SK-N-SH (cell line): ENCODE measurements around the gene KLHL22. TPM values are rescaled to one million over a fixed set of nuclear protein-coding genes. Genes with fewer than 3 reads are reported as not detected.

Experiments used
- CTCF ChIA-PET: fragments of 300-600, 350-600 bp; formaldehyde crosslinking; extraction: SDS; loops from one replicate; lab custom pipeline; 2021; lab: Yijun Ruan, JAX
- POLR2A ChIA-PET: fragments of 350-600 bp; sonication (Branson Sonifier 250); formaldehyde crosslinking; extraction: SDS; loops from one replicate; lab custom pipeline; 2020; ENCODE audit warnings: antibody characterized with exemption, inconsistent platforms; lab: Yijun Ruan, JAX
- DNase-seq: peaks from one replicate; pipeline ENCODE4 v3.0.0; 2012
- H2AFZ ChIP-seq: fragments of 200-600 bp; sonication (generic); 2 replicates; pipeline ENCODE4 v1.8.1; 2016; ENCODE audit warnings: antibody characterized with exemption, mild to moderate bottlenecking, low read depth
- H3F3A ChIP-seq: fragments of 200-600 bp; sonication (generic); replicated peaks from 2 replicates; pipeline ENCODE3; 2016; ENCODE audit warnings: antibody characterized with exemption, mild to moderate bottlenecking; ENCODE audit not compliant: insufficient read depth
- H3K27ac ChIP-seq, 2 experiments: fragments of 200-500 bp in 1 of 2; fragments of 200-600 bp in 1 of 2; sonication (Bioruptor generic) in 1 of 2; sonication (generic), shearing (Covaris generic) in 1 of 2; 2 replicates each; pipeline versions ENCODE4 v1.5.1 to v1.6.1; 2014 to 2016; ENCODE audit warnings: low read depth in 2 of 2, inconsistent platforms in 1 of 2, low read length in 1 of 2, mild to moderate bottlenecking in 1 of 2, mixed read lengths in 1 of 2
- H3K27me3 ChIP-seq: fragments of 200-600 bp; sonication (generic), shearing (Covaris generic); 2 replicates; pipeline ENCODE4 v1.6.1; 2016; ENCODE audit warnings: mixed run types; ENCODE audit not compliant: insufficient read depth
- H3K36me3 ChIP-seq, 2 experiments: fragments of 200-500 bp in 1 of 2; fragments of 200-600 bp in 1 of 2; sonication (Bioruptor generic) in 1 of 2; sonication (generic) in 1 of 2; replicated peaks in 1 of 2; 2 replicates each; pipeline versions ENCODE3 to v1.5.1; 2014 to 2016; ENCODE audit warnings: low read length in 1 of 2, mild to moderate bottlenecking in 1 of 2; ENCODE audit not compliant: insufficient read depth in 2 of 2, control insufficient read depth in 1 of 2
- H3K4me1 ChIP-seq, 2 experiments: fragments of 200-500 bp in 1 of 2; fragments of 200-600 bp in 1 of 2; sonication (Bioruptor generic) in 1 of 2; sonication (generic), shearing (Covaris generic) in 1 of 2; 2 replicates each; pipeline versions ENCODE4 v1.5.1 to v1.6.1; 2014 to 2016; ENCODE audit warnings: low read depth in 1 of 2, low read length in 1 of 2, mixed run types in 1 of 2; ENCODE audit not compliant: insufficient read depth in 2 of 2, control insufficient read depth in 1 of 2
- H3K4me2 ChIP-seq: fragments of 200-600 bp; sonication (generic), shearing (Covaris generic); 2 replicates; pipeline ENCODE4 v1.6.1; 2017; ENCODE audit warnings: mixed run types
- H3K4me3 ChIP-seq, 2 experiments: fragments of 200-500 bp in 1 of 2; fragments of 200-600 bp in 1 of 2; sonication (Bioruptor generic) in 1 of 2; sonication (generic), shearing (Covaris generic) in 1 of 2; 2 replicates each; pipeline versions ENCODE4 v1.5.1 to v1.8.1; 2014 to 2016; ENCODE audit warnings: low read depth in 2 of 2, inconsistent platforms in 1 of 2, low read length in 1 of 2, mild to moderate bottlenecking in 1 of 2, mixed read lengths in 1 of 2, moderate library complexity in 1 of 2
- H3K79me2 ChIP-seq: fragments of 200-600 bp; sonication (generic); 2 replicates; pipeline ENCODE4 v1.8.1; 2017; ENCODE audit warnings: mild to moderate bottlenecking; ENCODE audit not compliant: insufficient read depth
- H3K9ac ChIP-seq: fragments of 200-600 bp; sonication (generic); 2 replicates; pipeline ENCODE4 v1.6.1; 2017; ENCODE audit warnings: mixed run types
- H3K9me2 ChIP-seq: fragments of 200-600 bp; sonication (generic); 2 replicates; pipeline ENCODE4 v1.6.1; 2017; ENCODE audit warnings: mixed run types
- H3K9me3 ChIP-seq: fragments of 200-600 bp; sonication (generic); 2 replicates; pipeline ENCODE4 v1.6.1; 2017; ENCODE audit warnings: mixed run types, mild to moderate bottlenecking, moderate library complexity
- H4K20me1 ChIP-seq: fragments of 200-600 bp; sonication (generic); 2 replicates; pipeline ENCODE4 v1.6.1; 2017; ENCODE audit warnings: mild to moderate bottlenecking, mixed run types; ENCODE audit not compliant: insufficient read depth
- EZH2phosphoT487 ChIP-seq: fragments of 200-600 bp; sonication (generic); IDR thresholded peaks from 2 replicates; pipeline ENCODE4 v1.6.1; 2017; ENCODE audit warnings: low read depth, mixed run types, mild to moderate bottlenecking, antibody characterized with exemption, moderate library complexity, borderline replicate concordance
- FOSL2 ChIP-seq: IDR thresholded peaks from 2 replicates; pipeline ENCODE4 v1.4.0; 2012; ENCODE audit warnings: low read depth, mild to moderate bottlenecking, moderate library complexity, borderline replicate concordance
- FOXJ3 ChIP-seq: sonication (generic); formaldehyde crosslinking; IDR thresholded peaks from 2 replicates; pipeline ENCODE4 v1.5.1; 2020; ENCODE audit warnings: mild to moderate bottlenecking, missing genetic modification reagents
- FOXM1 ChIP-seq: IDR thresholded peaks from 2 replicates; pipeline ENCODE4 v1.4.0; 2012; ENCODE audit warnings: low read depth, mild to moderate bottlenecking
- GATA2 ChIP-seq: sonication (generic); formaldehyde crosslinking; IDR thresholded peaks from 2 replicates; pipeline ENCODE4 v1.5.0; 2020; ENCODE audit warnings: mild to moderate bottlenecking, missing genetic modification reagents
- IRF3 ChIP-seq: fragments of 150-350 bp; IDR thresholded peaks from 2 replicates; pipeline ENCODE4 v1.6.1; 2016; ENCODE audit warnings: mild to moderate bottlenecking, low read depth, low read length
- JUND ChIP-seq: IDR thresholded peaks from 2 replicates; pipeline ENCODE4 v1.4.0; 2012
- MEF2A ChIP-seq: IDR thresholded peaks from 2 replicates; pipeline ENCODE4 v1.4.0; 2012; ENCODE audit warnings: low read depth, borderline replicate concordance
- PBX3 ChIP-seq: IDR thresholded peaks from 2 replicates; pipeline ENCODE4; 2012
- POLR2AphosphoS5 ChIP-seq: IDR thresholded peaks from 2 replicates; pipeline ENCODE4 v1.6.1; 2012; ENCODE audit warnings: low read depth, low read length
- RCOR1 ChIP-seq: fragments of 150-350 bp; IDR thresholded peaks from 2 replicates; pipeline ENCODE4 v1.6.1; 2017; ENCODE audit warnings: antibody characterized with exemption, low read length
- RFX5 ChIP-seq: IDR thresholded peaks from 2 replicates; pipeline ENCODE4 v1.6.1; 2012; ENCODE audit warnings: mild to moderate bottlenecking, improper control_type of control experiment, low read length
- RXRA ChIP-seq: IDR thresholded peaks from 2 replicates; pipeline ENCODE4 v1.4.0; 2012; ENCODE audit warnings: low read depth, mild to moderate bottlenecking, borderline replicate concordance
- SIN3A ChIP-seq: IDR thresholded peaks from 2 replicates; pipeline ENCODE4 v1.6.1; 2012; ENCODE audit warnings: low read depth, mild to moderate bottlenecking, low read length, moderate library complexity, borderline replicate concordance
- TCF12 ChIP-seq: IDR thresholded peaks from 2 replicates; pipeline ENCODE4 v1.4.0; 2012
- USF1 ChIP-seq: IDR thresholded peaks from 2 replicates; pipeline ENCODE4 v1.4.0; 2012; ENCODE audit warnings: low read depth, borderline replicate concordance
- WGBS: methylation state at CpG from one replicate; pipeline ENCODE4 v1.1.6; 2017; ENCODE audit warnings: low lambda C conversion rate; 5-methylcytosine and 5-hydroxymethylcytosine counted together
- polyA plus RNA-seq, 3 experiments: library from polyadenylated mRNA; depleted of rRNA; stranded (reverse); fragments of >200 nt; gene quantifications; 2 replicates each; pipeline ENCODE4 v1.2.3, GENCODE V29; 2012
- TF ChIP-seq, protein P1 (sequence below): IDR thresholded peaks from 2 replicates; pipeline ENCODE4 v1.6.1; 2012; ENCODE audit warnings: mild to moderate bottlenecking, low read depth, low read length, moderate library complexity
- TF ChIP-seq, protein P2 (sequence below): IDR thresholded peaks from 2 replicates; pipeline ENCODE4 v1.4.0; 2012; ENCODE audit warnings: low read depth, borderline replicate concordance
- TF ChIP-seq, protein P3 (sequence below): fragments of 200-600 bp; sonication (generic); IDR thresholded peaks from 2 replicates; pipeline ENCODE4 v1.6.1; 2017; ENCODE audit warnings: antibody characterized with exemption, mild to moderate bottlenecking, moderate library complexity
- TF ChIP-seq, protein P4 (sequence below): fragments of 150-350 bp; IDR thresholded peaks from 2 replicates; pipeline ENCODE4 v1.6.1; 2017; ENCODE audit warnings: antibody characterized with exemption, low read length, low read depth, borderline replicate concordance

Gene KLHL22
- polyA plus RNA-seq, 1 of the 3 experiments (the other 2 are of a cell fraction) = 26.5 TPM

DNA sequence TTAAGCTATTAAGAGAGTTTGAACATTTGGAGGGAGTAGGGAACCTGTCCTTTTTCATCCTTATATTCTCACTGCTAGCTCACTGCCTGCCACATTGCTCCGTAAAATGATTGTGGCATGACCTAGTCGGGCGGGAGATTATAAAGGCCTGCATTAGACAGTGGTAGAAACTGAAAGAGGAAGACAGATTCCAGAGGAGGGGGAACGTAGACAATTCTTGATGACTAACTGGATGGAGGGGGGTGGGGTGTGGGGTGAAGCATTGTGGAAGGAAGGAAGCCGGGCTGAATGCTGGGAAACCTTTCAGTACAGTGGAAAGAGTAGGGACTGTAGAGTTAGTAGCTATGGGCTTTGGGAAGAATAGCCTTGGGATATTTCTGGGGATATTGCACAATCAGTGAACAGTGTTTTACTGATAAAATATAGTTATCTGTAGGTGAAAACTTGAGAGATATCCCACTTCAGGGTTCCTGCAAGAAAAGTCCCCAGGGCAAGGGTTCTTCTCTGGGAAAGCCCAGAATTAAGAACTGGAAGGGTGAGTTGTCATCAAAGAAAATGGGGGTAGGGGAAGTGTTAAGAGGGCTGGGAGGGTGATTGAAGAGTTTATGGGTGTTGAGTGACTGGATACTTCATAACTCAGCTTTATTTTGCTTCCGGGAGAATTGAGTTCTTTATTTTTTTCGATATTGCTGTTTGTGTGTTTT, 13.9 kb upstream of the KLHL22 start:
- Histone ChIP-seq H3K4me1 (peaks cover 22 to 25% of the 10 kb centered on the region in 2 experiments; a peak in 3 of 4 replicates), H3K27ac (peak overlapping the region; percentile 64 to 96), H3K27me3 (no peaks in the 10 kb centered on the region), H3K4me3 (peak overlapping the region; percentile 67 to 78), H3F3A (peaks cover 22% of the 10 kb centered on the region), H3K4me2 (peak overlapping the region; percentile 99), H3K9ac (peak overlapping the region; percentile 98), H3K36me3 (peaks cover 7 to 19% of the 10 kb centered on the region in 2 experiments), H3K9me2 (no peaks in the 10 kb centered on the region), H4K20me1 (peaks cover 49% of the 10 kb centered on the region), H2AFZ (no peak overlapping the region), H3K79me2 (peaks cover 75% of the 10 kb centered on the region), H3K9me3 (no peaks in the 10 kb centered on the region)
- ChIA-PET CTCF (interaction anchor here (1.1 to 2.8 kb wide), 6 partner anchors 10 to 55 kb away, joined by 3 to 11 read pairs (median 3); no protein-coding TSS in a partner anchor), POLR2A (interaction anchor here (0.5 to 0.9 kb wide), 2 partner anchors 24 to 498 kb away, joined by 3 to 5 read pairs; no protein-coding TSS in a partner anchor)
- peak; percentile 48 for DNase-seq
- WGBS = 25% methylated on average over 7 of the region's 7 CpGs
- TF ChIP-seq FOXM1 (no peak), GATA2 (CRISPR knock-in tag) (no peak), EZH2phosphoT487 (no peak), POLR2AphosphoS5 (peak; percentile 73; the same call in 1 of the 2 replicates), RCOR1 (no peak), IRF3 (no peak), TCF12 (peak; percentile 56), FOXJ3 (CRISPR knock-in tag) (no peak), RFX5 (no peak), RXRA (no peak), SIN3A (peak; percentile 91), USF1 (no peak), MEF2A (no peak), FOSL2 (peak; percentile 72), JUND (peak; percentile 71), PBX3 (peak; percentile 19; the same call in 1 of the 2 replicates)
- TF ChIP-seq, protein P1, sequence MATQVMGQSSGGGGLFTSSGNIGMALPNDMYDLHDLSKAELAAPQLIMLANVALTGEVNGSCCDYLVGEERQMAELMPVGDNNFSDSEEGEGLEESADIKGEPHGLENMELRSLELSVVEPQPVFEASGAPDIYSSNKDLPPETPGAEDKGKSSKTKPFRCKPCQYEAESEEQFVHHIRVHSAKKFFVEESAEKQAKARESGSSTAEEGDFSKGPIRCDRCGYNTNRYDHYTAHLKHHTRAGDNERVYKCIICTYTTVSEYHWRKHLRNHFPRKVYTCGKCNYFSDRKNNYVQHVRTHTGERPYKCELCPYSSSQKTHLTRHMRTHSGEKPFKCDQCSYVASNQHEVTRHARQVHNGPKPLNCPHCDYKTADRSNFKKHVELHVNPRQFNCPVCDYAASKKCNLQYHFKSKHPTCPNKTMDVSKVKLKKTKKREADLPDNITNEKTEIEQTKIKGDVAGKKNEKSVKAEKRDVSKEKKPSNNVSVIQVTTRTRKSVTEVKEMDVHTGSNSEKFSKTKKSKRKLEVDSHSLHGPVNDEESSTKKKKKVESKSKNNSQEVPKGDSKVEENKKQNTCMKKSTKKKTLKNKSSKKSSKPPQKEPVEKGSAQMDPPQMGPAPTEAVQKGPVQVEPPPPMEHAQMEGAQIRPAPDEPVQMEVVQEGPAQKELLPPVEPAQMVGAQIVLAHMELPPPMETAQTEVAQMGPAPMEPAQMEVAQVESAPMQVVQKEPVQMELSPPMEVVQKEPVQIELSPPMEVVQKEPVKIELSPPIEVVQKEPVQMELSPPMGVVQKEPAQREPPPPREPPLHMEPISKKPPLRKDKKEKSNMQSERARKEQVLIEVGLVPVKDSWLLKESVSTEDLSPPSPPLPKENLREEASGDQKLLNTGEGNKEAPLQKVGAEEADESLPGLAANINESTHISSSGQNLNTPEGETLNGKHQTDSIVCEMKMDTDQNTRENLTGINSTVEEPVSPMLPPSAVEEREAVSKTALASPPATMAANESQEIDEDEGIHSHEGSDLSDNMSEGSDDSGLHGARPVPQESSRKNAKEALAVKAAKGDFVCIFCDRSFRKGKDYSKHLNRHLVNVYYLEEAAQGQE = no peak; the same call in 1 of the 2 replicates
- TF ChIP-seq, protein P2, sequence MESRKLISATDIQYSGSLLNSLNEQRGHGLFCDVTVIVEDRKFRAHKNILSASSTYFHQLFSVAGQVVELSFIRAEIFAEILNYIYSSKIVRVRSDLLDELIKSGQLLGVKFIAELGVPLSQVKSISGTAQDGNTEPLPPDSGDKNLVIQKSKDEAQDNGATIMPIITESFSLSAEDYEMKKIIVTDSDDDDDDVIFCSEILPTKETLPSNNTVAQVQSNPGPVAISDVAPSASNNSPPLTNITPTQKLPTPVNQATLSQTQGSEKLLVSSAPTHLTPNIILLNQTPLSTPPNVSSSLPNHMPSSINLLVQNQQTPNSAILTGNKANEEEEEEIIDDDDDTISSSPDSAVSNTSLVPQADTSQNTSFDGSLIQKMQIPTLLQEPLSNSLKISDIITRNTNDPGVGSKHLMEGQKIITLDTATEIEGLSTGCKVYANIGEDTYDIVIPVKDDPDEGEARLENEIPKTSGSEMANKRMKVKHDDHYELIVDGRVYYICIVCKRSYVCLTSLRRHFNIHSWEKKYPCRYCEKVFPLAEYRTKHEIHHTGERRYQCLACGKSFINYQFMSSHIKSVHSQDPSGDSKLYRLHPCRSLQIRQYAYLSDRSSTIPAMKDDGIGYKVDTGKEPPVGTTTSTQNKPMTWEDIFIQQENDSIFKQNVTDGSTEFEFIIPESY = no peak
- TF ChIP-seq, protein P3, sequence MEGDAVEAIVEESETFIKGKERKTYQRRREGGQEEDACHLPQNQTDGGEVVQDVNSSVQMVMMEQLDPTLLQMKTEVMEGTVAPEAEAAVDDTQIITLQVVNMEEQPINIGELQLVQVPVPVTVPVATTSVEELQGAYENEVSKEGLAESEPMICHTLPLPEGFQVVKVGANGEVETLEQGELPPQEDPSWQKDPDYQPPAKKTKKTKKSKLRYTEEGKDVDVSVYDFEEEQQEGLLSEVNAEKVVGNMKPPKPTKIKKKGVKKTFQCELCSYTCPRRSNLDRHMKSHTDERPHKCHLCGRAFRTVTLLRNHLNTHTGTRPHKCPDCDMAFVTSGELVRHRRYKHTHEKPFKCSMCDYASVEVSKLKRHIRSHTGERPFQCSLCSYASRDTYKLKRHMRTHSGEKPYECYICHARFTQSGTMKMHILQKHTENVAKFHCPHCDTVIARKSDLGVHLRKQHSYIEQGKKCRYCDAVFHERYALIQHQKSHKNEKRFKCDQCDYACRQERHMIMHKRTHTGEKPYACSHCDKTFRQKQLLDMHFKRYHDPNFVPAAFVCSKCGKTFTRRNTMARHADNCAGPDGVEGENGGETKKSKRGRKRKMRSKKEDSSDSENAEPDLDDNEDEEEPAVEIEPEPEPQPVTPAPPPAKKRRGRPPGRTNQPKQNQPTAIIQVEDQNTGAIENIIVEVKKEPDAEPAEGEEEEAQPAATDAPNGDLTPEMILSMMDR = no peak
- TF ChIP-seq, protein P4, sequence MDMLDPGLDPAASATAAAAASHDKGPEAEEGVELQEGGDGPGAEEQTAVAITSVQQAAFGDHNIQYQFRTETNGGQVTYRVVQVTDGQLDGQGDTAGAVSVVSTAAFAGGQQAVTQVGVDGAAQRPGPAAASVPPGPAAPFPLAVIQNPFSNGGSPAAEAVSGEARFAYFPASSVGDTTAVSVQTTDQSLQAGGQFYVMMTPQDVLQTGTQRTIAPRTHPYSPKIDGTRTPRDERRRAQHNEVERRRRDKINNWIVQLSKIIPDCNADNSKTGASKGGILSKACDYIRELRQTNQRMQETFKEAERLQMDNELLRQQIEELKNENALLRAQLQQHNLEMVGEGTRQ = no peak
